Adrenal gland (tissue), 12 donors: ENCODE results near the gene GLT8D1. TPM values are rescaled to one million over a fixed set of nuclear protein-coding genes. Genes with fewer than 3 reads are reported as not detected.
"Not testable (repeated sequence)": the region's sequence is repeated elsewhere in the genome, so short reads cannot be mapped to it uniquely, and the experiment has no call there.

ENCODE experiments used
- DNase-seq, 7 donors: peaks; one replicate each; pipeline ENCODE4 v3.0.0-alpha.2; 2019 to 2020
- H3K27ac ChIP-seq, 5 donors: fragments of 200-600 bp; sonication (generic) in 4 of 5; 1 replicate in 3 of 5; 2 replicates in 2 of 5; pipeline versions ENCODE4 v1.5.1 to v1.8.0; 2016 to 2020; ENCODE audit warnings: mild to moderate bottlenecking in 1 of 5
- H3K27me3 ChIP-seq: fragments of 200-600 bp; 2 replicates; pipeline ENCODE4 v1.8.0; 2021
- H3K36me3 ChIP-seq, 2 donors: fragments of 200-600 bp; replicated peaks in 1 of 2; 1 replicate in 1 of 2; 2 replicates in 1 of 2; pipeline versions ENCODE4 v1.5.1 to v1.8.0; 2018 to 2022
- H3K4me1 ChIP-seq, 2 donors: fragments of 200-600 bp; replicated peaks in 1 of 2; 1 replicate in 1 of 2; 2 replicates in 1 of 2; pipeline versions ENCODE4 v1.5.1 to v1.8.0; 2018 to 2021
- H3K4me3 ChIP-seq, 4 donors: fragments of 200-600 bp; sonication (generic) in 3 of 4; one replicate each; pipeline ENCODE4 v1.5.1; 2016 to 2018
- H3K9me3 ChIP-seq, 3 donors: fragments of 200-600 bp; sonication (generic) in 1 of 3; replicated peaks in 1 of 3; 1 replicate in 2 of 3; 2 replicates in 1 of 3; pipeline versions ENCODE4 v1.5.1 to v1.8.0; 2016 to 2021
- CTCF ChIP-seq, 6 experiments: fragments of 450-650 bp in 4 of 6; fragments of 200-600 bp in 2 of 6; sonication (generic) in 1 of 6; IDR thresholded peaks; 1 replicate in 5 of 6; 2 replicates in 1 of 6; pipeline versions ENCODE4 v1.5.1 to v1.8.0; 2016 to 2021; ENCODE audit warnings: antibody characterized with exemption in 6 of 6, mild to moderate bottlenecking in 2 of 6, moderate library complexity in 1 of 6
- POLR2A ChIP-seq, 2 donors: fragments of 450-650 bp; IDR thresholded peaks; one replicate each; pipeline ENCODE4 v1.6.1; 2017; ENCODE audit warnings: antibody characterized with exemption in 2 of 2, mild to moderate bottlenecking in 2 of 2, moderate library complexity in 1 of 2
- WGBS, 4 donors: extraction: QIAGEN DNeasy Blood & Tissue Kit in 2 of 4; methylation state at CpG; one replicate each; pipeline versions ENCODE4 v1.1.5 to v1.1.7; 2013 to 2017; 5-methylcytosine and 5-hydroxymethylcytosine counted together
- intact Hi-C, 2 donors: fragments of 100-400 bp; cut with DNase I; formaldehyde crosslinking; loops; one replicate each; pipeline versions ENCODE4 v1.14.1 to v1.15.0; 2022 to 2023
- polyA plus RNA-seq, 3 donors: library from polyadenylated mRNA; stranded (reverse); fragments of 200-250 nt in 2 of 3; fragments of 350-450 nt in 1 of 3; fragmentation: Illumina TruSeq in 1 of 3; extraction: RNeasy Lipid Tissue Mini Kit (QIAGEN cat#74804) in 1 of 3; gene quantifications; one replicate each; pipeline ENCODE4 v1.2.3, GENCODE V29; 2013 to 2014
- total RNA-seq, 9 donors: library from RNA; depleted of rRNA in 4 of 9; stranded (reverse); fragments of >200 nt in 4 of 9; fragments of 120-200 nt in 1 of 9; fragmentation: NEBNext Ultra II Directional in 1 of 9; extraction: Animal tissue kit (Norgen Biotek cat#: 25700) in 1 of 9; gene quantifications; one replicate each; pipeline versions ENCODE4 v1.1.0 to v1.2.4, GENCODE V29; 2013 to 2023
- donor health status: healthy with polysubstance abuse.
- donor health status: Bipolar disorder and iron deficiency.
- donor health status: DM: yes; HTN: yes; CAD: no.
- donor health status: DM: no; HTN: no; CAD: no.
- donor health status: DM: no; HTN: no; CAD: no.
- donor health status: DM: yes; HTN: yes; CAD: no.

The GLT8D1 gene
- total and polyA plus RNA-seq, 12 donors = 49.1 to 151 (median 62.0) TPM

GRCh38 chr3:52739730-52740129 is 34.1 kb upstream of the GLT8D1 start:
- no peak overlapping the region for H3K27ac ChIP-seq
- no peak for TF ChIP-seq POLR2A (IDR thresholded peaks at IDR 0.05)
- no peak for TF ChIP-seq CTCF (IDR thresholded peaks at IDR 0.05)
- no peaks in the 10 kb centered on the region for H3K9me3 ChIP-seq
- H3K4me3 ChIP-seq = no peak overlapping the region
- no peak for DNase-seq
- WGBS, 4 donors = 68 to 85% (median 81%) methylated on average over 1 of the region's 1 CpG
- H3K27me3 ChIP-seq = no peaks in the 10 kb centered on the region
- peaks cover 0 to 88% of the 10 kb centered on the region in 2 donors for H3K36me3 ChIP-seq
- no peaks in the 10 kb centered on the region for H3K4me1 ChIP-seq
- intact Hi-C loops = no loop called here

- H3K27me3 ChIP-seq = no peaks in the 10 kb centered on the region
- no peaks in the 10 kb centered on the region for H3K9me3 ChIP-seq
- no peak overlapping the region for H3K27ac ChIP-seq
- no peak overlapping the region for H3K4me3 ChIP-seq
- no peaks in the 10 kb centered on the region for H3K4me1 ChIP-seq
- TF ChIP-seq CTCF (IDR thresholded peaks at IDR 0.05) (no peak), POLR2A (IDR thresholded peaks at IDR 0.05) (no peak)
- no peak for DNase-seq
- 83 to 88% (median 86%) methylated on average over 10 of the region's 10 CpGs for WGBS, 4 donors
- peaks cover 0 to 58% of the 10 kb centered on the region in 2 donors for H3K36me3 ChIP-seq
- intact Hi-C loops = no loop called here
Observed at GRCh38 chr3:52733256-52733891, 27.8 kb upstream of the GLT8D1 start.

- no peak overlapping the region for H3K4me3 ChIP-seq
- TF ChIP-seq CTCF (IDR thresholded peaks at IDR 0.05) = no peak
- no peaks in the 10 kb centered on the region for H3K4me1 ChIP-seq
- intact Hi-C loops = no loop called here
- no peaks in the 10 kb centered on the region for H3K9me3 ChIP-seq
- no peak for DNase-seq
- peaks cover 0 to 46% of the 10 kb centered on the region in 2 donors for H3K36me3 ChIP-seq
- H3K27me3 ChIP-seq = no peaks in the 10 kb centered on the region
- no peak overlapping the region for H3K27ac ChIP-seq
- 80 to 87% (median 83%) methylated on average over 14 of the region's 14 CpGs for WGBS, 4 donors
Observed at GRCh38 chr3:52731590-52731989, 26.0 kb upstream of the GLT8D1 start.

GRCh38 chr3:52730681-52731080 is 25.1 kb upstream of the GLT8D1 start:
- DNase-seq = peak in 1 of 7 donors; percentile 39
- H3K4me1 ChIP-seq = no peaks in the 10 kb centered on the region
- no peak overlapping the region for H3K27ac ChIP-seq
- H3K4me3 ChIP-seq = no peak overlapping the region
- intact Hi-C loops = no loop called here
- no peaks in the 10 kb centered on the region for H3K27me3 ChIP-seq
- no peaks in the 10 kb centered on the region for H3K9me3 ChIP-seq
- TF ChIP-seq POLR2A (IDR thresholded peaks at IDR 0.05) (no peak), CTCF (IDR thresholded peaks at IDR 0.05) (no peak)
- peaks cover 0 to 39% of the 10 kb centered on the region in 2 donors for H3K36me3 ChIP-seq

- H3K27me3 ChIP-seq, H3K4me3 ChIP-seq, intact Hi-C loops, H3K9me3 ChIP-seq, H3K27ac ChIP-seq, H3K4me1 ChIP-seq: not testable (repeated sequence)
- peaks cover 0 to 19% of the 10 kb centered on the region in 2 donors for H3K36me3 ChIP-seq
- peak in 1 of 7 donors; percentile 30 for DNase-seq
- WGBS, 4 donors = 60 to 93% (median 70%) methylated on average over 3 of the region's 3 CpGs
Observed at GRCh38 chr3:52728753-52729152, 23.2 kb upstream of the GLT8D1 start.
